ENCODE results near the gene STAT5A. TPM values are rescaled to one million over a fixed set of nuclear protein-coding genes. Genes with fewer than 3 reads are reported as not detected.
"Not testable (repeated sequence)": the region's sequence is repeated elsewhere in the genome, so short reads cannot be mapped to it uniquely, and the experiment has no call there.

Gene STAT5A
- total RNA-seq, 2 experiments from 2014 or later = 88.4 to 96.7 TPM

GRCh38 chr17:42288803-42289610 lies 709 bp downstream of the STAT5A start:
- peak overlapping the region; percentile 89 for H3K4me3 Mint-ChIP-seq
- no peaks in the 10 kb centered on the region for H3K9me3 Mint-ChIP-seq
- peaks cover 58% of the 10 kb centered on the region for H3K4me1 Mint-ChIP-seq
- no peaks in the 10 kb centered on the region for H3K27me3 Mint-ChIP-seq
- POLR2A ChIA-PET = interaction anchor here (0.8 to 11.7 kb wide), 25 partner anchors 13 to 323 kb away, joined by 3 to 193 read pairs (median 4); partner anchors contain the start of genes DHX58, GHDC, RETREG3 and STAT3
- peak; percentile 54 for DNase-seq
- CTCF ChIA-PET = interaction anchor here (1.0 to 3.2 kb wide), 5 partner anchors 12 to 67 kb away, joined by 3 to 27 read pairs (median 4); no protein-coding TSS in a partner anchor
- H3K36me3 Mint-ChIP-seq (ENCODE audit: low read depth) = peaks cover 25% of the 10 kb centered on the region
- H3K27ac Mint-ChIP-seq = peak overlapping the region; percentile 84

DNA sequence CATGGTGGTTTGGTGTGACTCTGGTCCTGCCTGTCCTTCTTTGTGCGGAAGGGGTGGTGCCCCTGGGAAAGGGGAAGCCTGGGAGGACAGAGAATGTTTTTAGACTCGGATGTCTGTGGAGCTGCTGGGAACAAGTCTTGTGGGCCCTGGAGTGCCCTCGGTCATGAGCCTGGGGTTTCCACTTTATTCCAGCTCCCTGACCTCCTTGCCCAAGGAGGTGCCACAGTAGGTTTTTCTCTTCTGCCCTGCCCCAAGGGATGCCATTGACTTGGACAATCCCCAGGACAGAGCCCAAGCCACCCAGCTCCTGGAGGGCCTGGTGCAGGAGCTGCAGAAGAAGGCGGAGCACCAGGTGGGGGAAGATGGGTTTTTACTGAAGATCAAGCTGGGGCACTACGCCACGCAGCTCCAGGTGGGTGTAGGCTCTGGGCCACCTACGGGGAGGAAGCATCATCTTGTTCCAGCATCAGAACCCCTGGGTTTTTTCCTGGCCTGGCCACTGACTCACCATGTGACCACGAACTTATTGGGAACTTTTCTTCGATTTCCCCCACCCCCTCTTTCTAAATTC lies 1.4 kb downstream of the STAT5A start:
- Mint-ChIP-seq H3K27me3 (no peaks in the 10 kb centered on the region), H3K9me3 (no peaks in the 10 kb centered on the region), H3K4me3 (peak overlapping the region; percentile 89), H3K4me1 (peaks cover 61% of the 10 kb centered on the region), H3K27ac (peak overlapping the region; percentile 84), H3K36me3 (ENCODE audit: low read depth) (peaks cover 30% of the 10 kb centered on the region)
- DNase-seq = no peak
- ChIA-PET CTCF (interaction anchor here (1.0 to 3.2 kb wide), 2 partner anchors 23 to 67 kb away, joined by 3 to 27 read pairs; no protein-coding TSS in a partner anchor), POLR2A (interaction anchor here (0.8 to 11.7 kb wide), 17 partner anchors 13 to 263 kb away, joined by 3 to 193 read pairs (median 7); partner anchors contain the start of genes DHX58, GHDC and STAT5B)

GRCh38 chr17:42290577-42290976 lies 2.3 kb downstream of the STAT5A start:
- H3K9me3 Mint-ChIP-seq = no peaks in the 10 kb centered on the region
- H3K27ac Mint-ChIP-seq = peak overlapping the region; percentile 84
- CTCF ChIA-PET = interaction anchor here (3.2 kb wide), 1 partner anchor 68 kb away, joined by 27 read pairs; no protein-coding TSS in a partner anchor
- H3K27me3 Mint-ChIP-seq = no peaks in the 10 kb centered on the region
- H3K36me3 Mint-ChIP-seq (ENCODE audit: low read depth) = peaks cover 39% of the 10 kb centered on the region
- H3K4me1 Mint-ChIP-seq = peaks cover 60% of the 10 kb centered on the region
- H3K4me3 Mint-ChIP-seq = peak overlapping the region; percentile 89
- DNase-seq = no peak
- POLR2A ChIA-PET = interaction anchor here (3.6 to 11.7 kb wide), 3 partner anchors 16 to 42 kb away, joined by 19 to 193 read pairs (median 70); partner anchors contain the start of gene STAT5B

DNA sequence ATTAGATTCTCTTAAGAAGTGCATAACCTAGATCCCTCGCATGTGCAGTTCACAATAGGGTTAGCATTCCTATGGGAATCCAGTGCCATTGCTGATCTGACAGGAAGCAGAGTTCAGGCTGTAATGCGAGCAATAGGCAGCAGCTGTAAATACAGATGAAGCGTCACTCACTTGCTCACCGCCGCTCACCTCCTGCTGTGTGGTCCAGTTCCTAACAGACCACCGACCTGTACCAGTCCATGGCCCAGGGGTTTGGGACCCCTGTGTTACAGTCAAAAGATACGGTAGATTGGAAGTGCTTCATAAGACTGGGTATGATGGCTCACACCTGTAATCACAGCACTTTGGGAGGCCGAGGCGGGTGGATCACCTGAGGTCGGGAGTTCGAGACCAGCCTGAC lies 2.8 kb downstream of the STAT5A start:
- peaks cover 56% of the 10 kb centered on the region for H3K4me1 Mint-ChIP-seq
- H3K36me3 Mint-ChIP-seq (ENCODE audit: low read depth) = peaks cover 44% of the 10 kb centered on the region
- no peak overlapping the region for H3K27ac Mint-ChIP-seq
- ChIA-PET CTCF (interaction anchor here (3.2 kb wide), 1 partner anchor 69 kb away, joined by 27 read pairs; no protein-coding TSS in a partner anchor), POLR2A (interaction anchor here (3.6 to 11.7 kb wide), 2 partner anchors 17 to 18 kb away, joined by 19 to 193 read pairs; partner anchors contain the start of gene STAT5B)
- DNase-seq = no peak
- H3K4me3 Mint-ChIP-seq = no peak overlapping the region
- H3K27me3 Mint-ChIP-seq = no peaks in the 10 kb centered on the region
- no peaks in the 10 kb centered on the region for H3K9me3 Mint-ChIP-seq

DNA sequence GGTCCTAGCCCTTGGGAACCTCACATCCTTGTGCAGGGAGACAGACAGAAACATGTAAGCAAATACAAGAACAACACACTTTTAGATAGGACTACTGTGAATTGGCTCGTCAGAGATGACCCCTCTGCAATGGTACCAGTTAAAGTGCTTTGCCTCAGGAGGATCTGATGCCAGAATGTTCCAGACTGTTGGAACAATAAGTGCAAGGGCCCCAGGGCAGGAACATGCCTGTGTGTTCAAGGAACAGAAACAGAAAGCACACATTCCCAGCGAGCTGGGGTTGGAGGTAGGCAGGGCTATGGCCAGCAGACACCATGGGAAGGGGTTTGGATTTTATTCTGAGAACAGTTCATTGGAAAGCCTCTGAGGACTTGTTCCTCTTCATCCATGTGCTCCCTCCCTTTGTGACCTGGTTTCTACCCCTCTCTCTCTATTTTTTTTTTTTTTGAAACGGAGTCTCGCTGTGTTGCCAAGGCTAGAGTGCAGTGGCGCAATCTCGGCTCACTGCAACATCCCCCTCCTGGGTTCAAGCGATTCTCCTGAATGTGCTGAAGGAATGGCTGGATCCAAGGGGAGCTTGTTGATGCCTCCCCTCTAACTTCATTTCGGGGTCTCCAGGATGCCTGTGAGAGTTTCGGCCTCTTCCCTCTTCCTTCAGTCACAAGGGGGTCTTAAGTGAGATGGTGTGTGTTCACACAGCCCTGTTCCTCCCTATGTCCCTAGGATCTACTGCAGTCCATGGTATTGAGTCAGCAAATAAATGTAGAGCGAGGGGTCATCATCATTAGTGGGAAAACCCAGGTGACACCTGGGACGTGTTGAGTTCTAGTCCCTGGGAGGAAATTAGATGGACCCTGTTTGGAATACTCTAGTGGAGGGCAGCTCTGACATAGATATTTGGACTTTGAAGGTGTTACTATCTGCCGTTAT lies 6.4 kb downstream of the STAT5A start:
- POLR2A ChIA-PET = interaction anchor here (0.8 to 2.0 kb wide), 4 partner anchors 14 to 19 kb away, joined by 3 to 5 read pairs (median 4); partner anchors contain the start of gene STAT5B
- H3K4me3 Mint-ChIP-seq = no peak overlapping the region
- no peak overlapping the region for H3K27ac Mint-ChIP-seq
- no peaks in the 10 kb centered on the region for H3K27me3 Mint-ChIP-seq
- H3K4me1 Mint-ChIP-seq = peaks cover 30% of the 10 kb centered on the region
- DNase-seq = no peak
- peaks cover 50% of the 10 kb centered on the region for H3K36me3 Mint-ChIP-seq (ENCODE audit: low read depth)
- CTCF ChIA-PET = interaction anchor here (0.6 to 2.2 kb wide), 3 partner anchors 54 to 72 kb away, joined by 3 to 9 read pairs (median 7); no protein-coding TSS in a partner anchor
- no peaks in the 10 kb centered on the region for H3K9me3 Mint-ChIP-seq

DNA sequence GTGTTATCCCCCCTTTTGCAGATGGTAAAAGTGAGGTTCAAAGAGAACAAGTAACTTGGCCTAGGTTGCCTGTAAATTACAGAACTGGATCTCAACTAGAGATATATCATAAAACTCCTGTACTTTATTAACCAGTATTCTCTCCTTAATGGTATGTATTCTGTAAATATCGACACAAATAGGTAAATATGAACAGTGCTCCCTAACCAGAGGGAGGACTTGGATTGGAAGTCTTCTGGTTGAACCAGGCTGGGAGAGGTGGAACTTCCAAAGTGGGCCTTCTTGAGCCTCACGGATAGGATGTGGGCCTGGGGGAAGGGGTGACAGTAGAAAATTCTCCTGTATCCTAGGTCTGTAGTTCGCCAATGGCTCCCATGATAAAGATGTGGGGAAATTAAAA lies 7.7 kb downstream of the STAT5A start:
- ChIA-PET POLR2A (interaction anchor here (0.7 to 1.1 kb wide), 2 partner anchors 16 to 18 kb away, joined by 3 read pairs; no protein-coding TSS in a partner anchor), CTCF (interaction anchor here (0.6 to 2.2 kb wide), 4 partner anchors 16 to 110 kb away, joined by 3 to 9 read pairs (median 4); no protein-coding TSS in a partner anchor)
- peaks cover 18% of the 10 kb centered on the region for H3K4me1 Mint-ChIP-seq
- H3K27me3 Mint-ChIP-seq = no peaks in the 10 kb centered on the region
- no peaks in the 10 kb centered on the region for H3K9me3 Mint-ChIP-seq
- no peak overlapping the region for H3K27ac Mint-ChIP-seq
- no peak overlapping the region for H3K4me3 Mint-ChIP-seq
- no peak for DNase-seq
- peaks cover 51% of the 10 kb centered on the region for H3K36me3 Mint-ChIP-seq (ENCODE audit: low read depth)

DNA sequence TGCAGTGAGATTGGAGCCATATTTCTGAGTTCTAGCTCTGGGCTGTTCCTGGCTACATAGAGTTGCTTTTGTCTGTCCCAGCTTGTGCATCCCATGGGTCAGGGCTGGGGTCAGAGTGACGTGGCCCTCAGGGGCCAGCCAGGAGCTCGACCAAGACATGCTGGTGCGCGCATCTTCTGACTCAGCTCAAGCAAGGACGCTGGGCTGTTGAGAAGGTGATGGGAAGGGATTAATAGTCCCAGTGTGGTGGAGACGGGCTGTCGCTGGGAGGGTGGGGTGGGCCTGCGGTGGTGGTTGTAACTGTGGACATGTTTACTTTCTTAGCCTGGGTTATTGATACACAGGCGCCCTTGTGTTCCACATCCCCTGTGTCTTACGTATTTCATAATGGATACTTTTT lies 9.5 kb downstream of the STAT5A start:
- POLR2A ChIA-PET, H3K4me3 Mint-ChIP-seq, H3K27ac Mint-ChIP-seq, DNase-seq, H3K9me3 Mint-ChIP-seq, H3K4me1 Mint-ChIP-seq, H3K27me3 Mint-ChIP-seq: not testable (repeated sequence)
- H3K36me3 Mint-ChIP-seq (ENCODE audit: low read depth) = peaks cover 55% of the 10 kb centered on the region
- CTCF ChIA-PET = interaction anchor here (1.2 to 1.4 kb wide), 3 partner anchors 13 to 108 kb away, joined by 3 to 5 read pairs (median 4); no protein-coding TSS in a partner anchor

- H3K4me1 Mint-ChIP-seq, CTCF ChIA-PET, H3K4me3 Mint-ChIP-seq, DNase-seq, H3K27me3 Mint-ChIP-seq, H3K27ac Mint-ChIP-seq, H3K9me3 Mint-ChIP-seq, POLR2A ChIA-PET: not testable (repeated sequence)
- peaks cover 63% of the 10 kb centered on the region for H3K36me3 Mint-ChIP-seq (ENCODE audit: low read depth)
Observed at GRCh38 chr17:42299361-42299760, 11.1 kb downstream of the STAT5A start.

DNA sequence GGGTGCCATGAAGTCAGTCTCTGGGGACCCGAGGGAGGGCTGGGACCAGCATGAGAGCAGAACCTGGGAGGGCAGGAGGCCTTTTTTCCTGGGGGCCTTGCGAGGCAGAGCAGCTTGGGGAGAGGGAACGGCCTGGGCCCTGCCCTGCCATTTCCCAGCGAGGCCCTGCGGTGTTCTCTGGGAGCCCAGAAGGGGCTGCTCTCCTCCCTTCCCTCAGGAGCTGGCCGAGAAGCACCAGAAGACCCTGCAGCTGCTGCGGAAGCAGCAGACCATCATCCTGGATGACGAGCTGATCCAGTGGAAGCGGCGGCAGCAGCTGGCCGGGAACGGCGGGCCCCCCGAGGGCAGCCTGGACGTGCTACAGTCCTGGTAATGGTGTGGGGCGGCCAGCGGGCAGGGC lies 11.6 kb downstream of the STAT5A start:
- H3K4me1 Mint-ChIP-seq, DNase-seq, H3K27me3 Mint-ChIP-seq, H3K27ac Mint-ChIP-seq, CTCF ChIA-PET, H3K9me3 Mint-ChIP-seq, POLR2A ChIA-PET, H3K4me3 Mint-ChIP-seq: not testable (repeated sequence)
- H3K36me3 Mint-ChIP-seq (ENCODE audit: low read depth) = peaks cover 63% of the 10 kb centered on the region

GRCh38 chr17:42301022-42301421 lies 12.7 kb downstream of the STAT5A start:
- Mint-ChIP-seq H3K4me3 (no peak overlapping the region), H3K36me3 (ENCODE audit: low read depth) (peaks cover 55% of the 10 kb centered on the region), H3K27ac (no peak overlapping the region), H3K9me3 (no peaks in the 10 kb centered on the region), H3K27me3 (no peaks in the 10 kb centered on the region), H3K4me1 (peaks cover 6% of the 10 kb centered on the region)
- ChIA-PET POLR2A (no interaction called here), CTCF (interaction anchor here (1.0 to 1.2 kb wide), 2 partner anchors 11 to 102 kb away, joined by 3 to 5 read pairs; no protein-coding TSS in a partner anchor)
- DNase-seq = no peak

DNA sequence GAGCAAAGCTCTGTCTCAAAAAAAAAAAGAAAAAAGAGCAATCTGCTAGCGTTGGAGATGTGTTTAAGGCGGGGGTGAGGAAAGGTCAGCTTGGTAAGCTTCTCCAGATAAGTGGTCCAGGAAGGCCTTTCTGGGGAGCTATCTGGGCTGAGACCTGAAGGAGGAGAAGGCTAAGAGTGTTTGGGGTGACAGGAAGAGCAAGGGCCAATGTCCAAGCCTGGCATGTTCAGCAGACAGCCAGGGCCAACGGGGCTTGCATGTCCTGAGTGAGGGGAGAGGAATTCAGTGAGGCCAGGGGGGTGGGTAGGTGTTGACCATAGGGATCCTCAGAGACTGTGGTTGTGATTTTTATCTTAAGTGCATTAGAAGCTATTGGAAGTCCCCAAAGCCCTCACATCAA lies 15.4 kb downstream of the STAT5A start:
- ChIA-PET CTCF (interaction anchor here (0.7 to 1.2 kb wide), 3 partner anchors 9 to 82 kb away, joined by 3 to 5 read pairs (median 3); no protein-coding TSS in a partner anchor), POLR2A (interaction anchor here (0.6 to 1.6 kb wide), 3 partner anchors 14 to 245 kb away, joined by 3 to 7 read pairs (median 4); partner anchors contain the start of gene GHDC)
- H3K27me3 Mint-ChIP-seq = no peaks in the 10 kb centered on the region
- H3K9me3 Mint-ChIP-seq = no peaks in the 10 kb centered on the region
- no peak for DNase-seq
- no peak overlapping the region for H3K27ac Mint-ChIP-seq
- H3K36me3 Mint-ChIP-seq (ENCODE audit: low read depth) = peaks cover 67% of the 10 kb centered on the region
- H3K4me1 Mint-ChIP-seq = peaks cover 8% of the 10 kb centered on the region
- no peak overlapping the region for H3K4me3 Mint-ChIP-seq
